ENCODE results near the gene PLD5.
"Not testable (repeated sequence)": the region's sequence is repeated elsewhere in the genome, so short reads cannot be mapped to it uniquely, and the experiment has no call there.

PLD5 gene

GRCh38 chr1:242489545-242489944 lies 35.0 kb downstream of the PLD5 start:
- DNase-seq (ENCODE audit: low read depth in 1 of 2, low spot score in 1 of 2), result no peak

- DNase-seq (ENCODE audit: low read depth in 1 of 2, low spot score in 1 of 2), result no peak
Measured at GRCh38 chr1:242477944-242478343, 46.6 kb downstream of the PLD5 start.

- DNase-seq (ENCODE audit: low read depth in 1 of 2, low spot score in 1 of 2), result no peak
Measured at GRCh38 chr1:242470774-242471173, 53.7 kb downstream of the PLD5 start.

- no peak for DNase-seq (ENCODE audit: low read depth in 1 of 2, low spot score in 1 of 2)
Measured at GRCh38 chr1:242468784-242469183, 55.7 kb downstream of the PLD5 start.

GRCh38 chr1:242467556-242468145 lies 56.8 kb downstream of the PLD5 start:
- no peak for DNase-seq (ENCODE audit: low read depth in 1 of 2, low spot score in 1 of 2)

- DNase-seq (ENCODE audit: low read depth in 1 of 2, low spot score in 1 of 2), result no peak
Measured at GRCh38 chr1:242462867-242463266, 61.6 kb downstream of the PLD5 start.

- DNase-seq (ENCODE audit: low read depth in 1 of 2, low spot score in 1 of 2), result not testable (repeated sequence)
Measured at GRCh38 chr1:242459740-242460139, 64.8 kb downstream of the PLD5 start.

- no peak for DNase-seq (ENCODE audit: low read depth in 1 of 2, low spot score in 1 of 2)
Measured at GRCh38 chr1:242456726-242457269, 67.7 kb downstream of the PLD5 start.

GRCh38 chr1:242455052-242455361 lies 69.5 kb downstream of the PLD5 start:
- no peak for DNase-seq (ENCODE audit: low read depth in 1 of 2, low spot score in 1 of 2)

- no peak for DNase-seq (ENCODE audit: low read depth in 1 of 2, low spot score in 1 of 2)
Measured at GRCh38 chr1:242454262-242455051, 70.0 kb downstream of the PLD5 start.

- no peak for DNase-seq (ENCODE audit: low read depth in 1 of 2, low spot score in 1 of 2)
Measured at GRCh38 chr1:242452573-242452972, 71.9 kb downstream of the PLD5 start.

- DNase-seq (ENCODE audit: low read depth in 1 of 2, low spot score in 1 of 2), result no peak
Measured at GRCh38 chr1:242449661-242450060, 74.8 kb downstream of the PLD5 start.

GRCh38 chr1:242448910-242449645 lies 75.4 kb downstream of the PLD5 start:
- no peak for DNase-seq (ENCODE audit: low read depth in 1 of 2, low spot score in 1 of 2)

- DNase-seq (ENCODE audit: low read depth in 1 of 2, low spot score in 1 of 2), result no peak
Measured at GRCh38 chr1:242447689-242448088, 76.8 kb downstream of the PLD5 start.

GRCh38 chr1:242440757-242441156 lies 83.7 kb downstream of the PLD5 start:
- DNase-seq (ENCODE audit: low read depth in 1 of 2, low spot score in 1 of 2), result no peak

- DNase-seq (ENCODE audit: low read depth in 1 of 2, low spot score in 1 of 2), result no peak
Measured at GRCh38 chr1:242435200-242435599, 89.3 kb downstream of the PLD5 start.

GRCh38 chr1:242432491-242433095 lies 91.9 kb downstream of the PLD5 start:
- DNase-seq (ENCODE audit: low read depth in 1 of 2, low spot score in 1 of 2), result no peak

- no peak for DNase-seq (ENCODE audit: low read depth in 1 of 2, low spot score in 1 of 2)
Measured at GRCh38 chr1:242431786-242432185, 92.7 kb downstream of the PLD5 start.

- DNase-seq (ENCODE audit: low read depth in 1 of 2, low spot score in 1 of 2), result no peak
Measured at GRCh38 chr1:242430956-242431355, 93.5 kb downstream of the PLD5 start.

GRCh38 chr1:242428399-242429190 lies 95.9 kb downstream of the PLD5 start:
- DNase-seq (ENCODE audit: low read depth in 1 of 2, low spot score in 1 of 2), result no peak

GRCh38 chr1:242427519-242427918 lies 97.0 kb downstream of the PLD5 start:
- no peak for DNase-seq (ENCODE audit: low read depth in 1 of 2, low spot score in 1 of 2)
